GM18870 (cell line): ENCODE data around the gene ATIC.

ENCODE experiments used
- ATAC-seq: cut with Tn5 transposase; IDR thresholded peaks from one replicate; pipeline ENCODE4 v1.9.1; 2021; ENCODE audit warnings: moderate library complexity; ENCODE audit not compliant: unreplicated experiment

Gene ATIC

GRCh38 chr2:215374642-215375466, 63.0 kb downstream of the ATIC start:
- no peak for ATAC-seq

GRCh38 chr2:215375467-215375830, 63.6 kb downstream of the ATIC start:
- no peak for ATAC-seq

GRCh38 chr2:215376103-215376780, 64.4 kb downstream of the ATIC start:
- no peak for ATAC-seq

- no peak for ATAC-seq
These were observed 65.4 kb downstream of the ATIC start for GRCh38 chr2:215377283-215377682.

- ATAC-seq: no peak
These were observed 66.2 kb downstream of the ATIC start for GRCh38 chr2:215378045-215378444.

- no peak for ATAC-seq
These were observed 67.2 kb downstream of the ATIC start for GRCh38 chr2:215379039-215379438.

GRCh38 chr2:215379948-215380347, 68.1 kb downstream of the ATIC start:
- ATAC-seq: no peak

GRCh38 chr2:215380699-215381098, 68.8 kb downstream of the ATIC start:
- ATAC-seq: no peak

- ATAC-seq: no peak
These were observed 70.2 kb downstream of the ATIC start for GRCh38 chr2:215382011-215382410.

- ATAC-seq: no peak
These were observed 70.6 kb downstream of the ATIC start for GRCh38 chr2:215382480-215382879.

GRCh38 chr2:215383652-215384279, 71.9 kb downstream of the ATIC start:
- ATAC-seq: no peak

GRCh38 chr2:215384710-215385109, 72.9 kb downstream of the ATIC start:
- no peak for ATAC-seq

GRCh38 chr2:215386566-215386965, 74.7 kb downstream of the ATIC start:
- no peak for ATAC-seq

- ATAC-seq: no peak
These were observed 76.3 kb downstream of the ATIC start for GRCh38 chr2:215388002-215388728.

- ATAC-seq: no peak
These were observed 78.7 kb downstream of the ATIC start for GRCh38 chr2:215390550-215390913.

GRCh38 chr2:215391531-215391930, 79.7 kb downstream of the ATIC start:
- ATAC-seq: no peak

GRCh38 chr2:215392164-215392563, 80.3 kb downstream of the ATIC start:
- ATAC-seq: no peak

GRCh38 chr2:215392687-215393270, 80.9 kb downstream of the ATIC start:
- ATAC-seq: no peak

- ATAC-seq: no peak
These were observed 82.4 kb downstream of the ATIC start for GRCh38 chr2:215394102-215394805.

- ATAC-seq: no peak
These were observed 84.0 kb downstream of the ATIC start for GRCh38 chr2:215395687-215396460.
